Purkinje cell (primary cell): ENCODE results near the gene ZWILCH. TPM values are rescaled to one million over a fixed set of nuclear protein-coding genes. Genes with fewer than 3 reads are reported as not detected.

Experiments
- polyA plus RNA-seq: library from polyadenylated mRNA; unstranded; fragments of >200 nt; fragmentation: Nextera tagmentation; gene quantifications from 2 replicates; pipeline ENCODE4 v1.2.1, GENCODE V29; 2014

The ZWILCH gene
- polyA plus RNA-seq, result 29.7 and 52.3 TPM in 2 replicates

GRCh38 chr15:66504563-66505429 lies at the start of gene ZWILCH, which contains the start of gene RPL4:
TSS of gene ZWILCH (plus strand) at chr15:66505326. CDS start at chr15:66505339, 13 bp downstream.
TSS of gene RPL4 (minus strand) at chr15:66504855. CDS start at chr15:66504790, 65 bp downstream.

GRCh38 chr15:66497502-66498455 lies 7.3 kb upstream of the ZWILCH start, which contains the start of gene SNAPC5:
TSS of gene SNAPC5 (minus strand) at chr15:66497762. CDS start at chr15:66497731, 31 bp downstream.

GRCh38 chr15:66565741-66566144 lies 60.6 kb downstream of the ZWILCH start, which contains the start of gene LCTL:
TSS of gene LCTL (minus strand) at chr15:66565998. CDS start at chr15:66565365, 633 bp downstream.

Other genes with a start within 250 kb of the ZWILCH start
- gene DIS3L, start 211.8 kb upstream of the ZWILCH start, polyA plus RNA-seq, result 21.0 and 27.0 TPM in 2 replicates
- 18.1 and 18.4 TPM in 2 replicates for gene TIPIN, start 148.6 kb upstream of the ZWILCH start, polyA plus RNA-seq
- gene MAP2K1, start 118.4 kb upstream of the ZWILCH start, polyA plus RNA-seq, result 110 and 166 TPM in 2 replicates
- 150 and 167 TPM in 2 replicates for gene SNAPC5, start 7.6 kb upstream of the ZWILCH start, polyA plus RNA-seq
- 356 and 382 TPM in 2 replicates for gene RPL4, start 471 bp upstream of the ZWILCH start, polyA plus RNA-seq
- 0.39 TPM in 1 of 2 replicates, not detected in the other for gene LCTL, start 60.7 kb downstream of the ZWILCH start, polyA plus RNA-seq
- gene SMAD6, start 196.9 kb downstream of the ZWILCH start, polyA plus RNA-seq, result not detected in 2 replicates